ENCODE data around the gene SNRNP40.
"Not testable (repeated sequence)": the region's sequence is repeated elsewhere in the genome, so short reads cannot be mapped to it uniquely, and the experiment has no call there.

GRCh38 chr1:31262393-31262792 is 34.2 kb downstream of the SNRNP40 start:
- TF ChIP-seq CTCF (conservative IDR thresholded peaks at IDR 0.05; ENCODE audit: low read depth in 2 of 2); ETS1 (IDR thresholded peaks at IDR 0.05); EZH2phosphoT487 (IDR thresholded peaks at IDR 0.05; ENCODE audit: unreplicated experiment); REST (IDR thresholded peaks at IDR 0.05; ENCODE audit: unreplicated experiment); POLR2AphosphoS5 (IDR thresholded peaks at IDR 0.05; ENCODE audit: low read depth); ZNF331 (CRISPR knock-in tag; IDR thresholded peaks at IDR 0.05; ENCODE audit: low read depth): not testable (repeated sequence)
